ENCODE results near the gene RASSF4.
A peak's percentile ranks its signal among the peaks of the same experiment; 100 is the strongest.

The RASSF4 gene

DNA sequence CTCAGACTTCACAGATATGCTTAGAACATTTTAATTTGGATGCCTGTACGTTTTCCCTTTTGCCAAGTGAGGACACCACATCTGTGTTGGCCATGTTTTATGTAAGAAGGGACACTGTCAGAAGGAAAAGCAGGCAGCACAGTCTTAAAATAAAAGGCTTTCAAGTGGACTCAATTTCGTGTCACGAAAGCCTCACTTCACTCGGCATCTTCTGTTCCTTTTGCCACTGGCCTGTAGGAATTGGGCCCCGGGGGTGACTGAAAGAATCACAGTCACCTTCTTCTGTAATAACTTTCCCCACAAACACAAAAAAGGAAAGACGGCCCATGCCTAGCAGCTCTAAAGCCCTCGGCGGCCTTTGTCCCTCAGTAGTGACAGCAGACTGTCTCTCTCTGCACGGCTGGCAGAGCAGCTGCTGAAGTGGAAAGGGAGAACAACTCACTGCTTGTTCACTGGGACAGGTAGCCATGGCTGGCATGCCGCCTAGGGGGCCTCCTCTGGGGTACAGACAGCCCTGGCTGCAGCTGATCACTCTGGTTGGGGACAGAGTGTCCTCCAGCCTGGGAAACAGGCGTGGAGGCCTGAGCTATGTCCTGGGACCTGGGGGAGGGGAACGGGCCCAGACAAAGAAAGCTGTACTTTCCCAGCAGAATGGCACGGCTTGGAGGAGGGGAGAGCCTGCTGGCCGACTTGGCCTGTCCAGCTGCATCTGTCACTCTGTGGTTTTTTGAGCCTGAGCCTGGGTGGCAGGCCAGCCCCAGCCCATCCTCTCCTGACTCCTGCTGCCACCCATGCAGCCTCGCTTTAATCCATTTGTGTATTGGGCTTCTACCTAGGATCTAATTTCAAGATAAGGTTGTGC is 4.4 kb downstream of the RASSF4 start:
- no peak for DNase-seq (ENCODE audit: low read depth in 3 of 3)

DNA sequence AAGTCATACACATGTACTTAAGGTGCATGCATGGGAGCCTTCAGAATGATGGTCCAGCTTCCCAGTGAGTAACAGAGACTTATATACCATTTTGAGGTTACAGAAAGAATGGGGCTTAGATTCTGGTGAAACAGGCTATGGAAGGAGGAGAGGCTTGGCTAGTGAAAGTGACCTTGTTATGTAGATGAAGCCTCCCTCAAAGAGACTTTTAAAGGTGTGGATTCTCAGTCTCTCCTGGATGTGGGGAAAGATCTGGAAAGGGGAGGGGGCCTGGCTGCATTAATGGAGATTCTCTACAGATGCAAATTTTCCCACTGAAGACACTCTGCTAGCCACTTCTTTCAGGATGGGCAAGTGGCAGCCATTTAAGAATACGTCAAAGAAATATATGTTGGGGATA is 5.5 kb downstream of the RASSF4 start:
- DNase-seq (ENCODE audit: low read depth in 3 of 3): no peak

DNA sequence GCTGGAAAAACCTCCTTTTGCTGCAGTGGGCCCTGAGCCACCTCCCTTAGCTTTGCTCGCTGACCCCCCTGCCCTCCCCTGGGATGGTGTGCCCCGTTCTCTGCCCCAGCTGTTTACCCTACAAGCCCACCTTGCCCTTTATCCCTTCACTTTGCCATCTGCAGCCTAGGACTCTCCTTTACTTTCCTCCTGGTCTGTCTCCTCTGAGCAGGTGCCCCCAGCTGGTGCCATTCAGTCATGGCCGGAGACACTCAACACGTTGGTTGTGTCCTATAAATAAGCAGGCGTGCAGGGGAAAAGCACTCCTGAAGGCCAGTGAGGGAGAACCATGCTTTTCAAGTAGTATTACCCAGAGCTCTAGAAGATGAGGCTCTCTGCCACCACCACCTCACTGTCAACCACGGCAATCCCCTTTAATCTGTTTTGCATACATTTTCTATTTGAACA is 6.1 kb downstream of the RASSF4 start:
- no peak for DNase-seq (ENCODE audit: low read depth in 3 of 3)

DNA sequence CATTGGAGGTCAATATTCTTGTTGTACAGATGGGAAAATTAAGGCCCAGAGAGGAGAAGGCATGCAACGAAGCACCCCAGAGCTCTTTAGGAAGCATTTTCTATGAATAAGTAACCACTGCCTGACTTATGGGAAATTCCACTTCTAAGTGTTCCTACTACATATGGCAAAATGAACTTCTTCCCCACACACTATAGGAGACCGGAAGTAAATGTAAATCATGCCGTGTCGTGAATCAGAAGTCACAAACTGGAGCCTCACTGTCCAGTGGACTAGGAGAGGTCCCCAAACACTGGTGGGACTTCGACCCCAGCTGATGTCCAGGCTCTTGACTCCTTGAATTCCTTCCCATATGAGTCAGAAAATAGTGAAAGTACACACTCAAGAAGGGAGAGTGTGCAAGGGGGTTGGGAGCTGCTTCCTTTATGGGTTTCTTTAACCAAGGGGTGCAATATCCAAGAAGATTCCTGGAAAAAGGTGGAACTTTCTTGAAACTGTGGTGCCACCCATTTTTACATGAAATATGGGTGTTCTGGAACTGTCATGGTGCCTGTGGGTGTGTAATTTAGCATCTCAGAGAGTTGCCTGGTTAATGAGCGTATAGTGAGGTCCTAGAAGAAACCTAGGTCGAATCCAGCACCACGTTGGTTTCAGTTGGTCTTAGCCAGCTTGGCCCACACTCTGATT is 6.7 kb downstream of the RASSF4 start:
- DNase-seq (ENCODE audit: low read depth in 3 of 3): no peak

DNA sequence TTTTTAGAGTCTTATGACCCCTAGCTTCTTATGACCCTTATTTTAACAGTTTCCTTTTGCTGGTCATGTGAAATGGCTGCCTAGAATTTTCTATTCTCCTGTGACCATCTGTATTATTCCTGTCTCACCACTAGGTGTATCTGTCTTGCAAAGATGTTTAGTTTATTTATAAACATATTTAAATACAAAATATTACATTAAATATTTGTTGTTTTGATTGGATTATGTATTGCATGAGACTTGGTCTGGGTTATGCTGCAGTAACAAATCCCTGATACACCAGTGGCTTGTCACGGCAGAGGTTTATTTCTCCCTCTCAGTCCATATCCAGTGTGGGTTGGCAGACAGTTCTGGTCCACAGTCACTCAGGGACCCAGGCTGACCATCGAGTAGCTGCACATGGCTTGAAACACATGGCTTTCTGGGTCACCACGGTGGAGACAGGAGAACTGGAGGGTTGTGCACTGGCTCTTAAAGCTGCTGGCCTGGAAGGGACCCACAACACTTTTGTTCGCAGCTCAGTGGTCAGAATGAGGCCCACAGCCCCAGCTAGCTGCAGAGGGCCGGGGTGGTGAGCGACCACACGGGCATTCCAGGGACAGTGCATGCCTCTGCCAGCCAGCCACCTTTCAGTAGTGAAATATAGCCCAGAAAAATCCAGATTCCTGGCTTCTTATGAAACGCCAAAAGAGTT is 7.4 kb downstream of the RASSF4 start:
- no peak for DNase-seq (ENCODE audit: low read depth in 3 of 3)

DNA sequence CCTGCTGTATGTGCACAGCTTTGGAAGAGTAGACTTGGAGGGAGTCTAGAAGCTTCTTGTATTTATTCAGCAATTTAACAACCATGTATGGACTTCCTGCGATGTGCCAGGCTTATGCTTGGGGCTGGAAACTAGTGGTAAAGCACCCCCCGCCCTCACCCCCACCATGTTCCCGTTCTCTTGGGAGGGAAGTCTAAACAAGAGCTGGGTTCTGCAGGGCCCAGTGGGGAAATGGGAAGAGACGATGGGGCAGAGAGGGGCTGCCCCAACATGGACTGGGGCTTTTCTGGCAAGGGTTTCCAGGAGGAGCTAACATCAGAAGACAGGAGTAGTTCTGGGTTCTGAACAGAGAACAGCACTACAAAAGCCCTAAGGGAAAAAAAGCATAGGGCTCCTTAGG is 8.0 kb downstream of the RASSF4 start:
- no peak for DNase-seq (ENCODE audit: low read depth in 3 of 3)

DNA sequence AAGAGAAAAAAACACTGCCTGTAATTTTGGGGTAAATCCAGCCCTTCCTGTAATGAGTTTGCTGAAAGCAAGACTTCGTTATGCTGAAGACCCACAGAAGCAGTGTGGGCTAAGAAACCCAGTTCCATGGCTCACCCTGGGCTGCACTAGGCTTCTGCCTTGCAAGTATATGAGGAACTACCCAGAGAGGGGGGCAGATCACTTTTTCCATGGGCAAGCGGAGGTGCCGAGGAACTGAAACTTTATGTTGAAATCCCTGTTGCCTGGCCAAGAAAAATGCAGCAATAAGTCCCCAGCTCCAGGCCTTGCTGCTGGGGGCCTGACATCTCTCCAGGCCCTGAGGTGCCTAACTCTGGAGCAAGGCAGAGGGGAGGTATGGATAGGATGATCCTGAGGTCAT is 8.5 kb downstream of the RASSF4 start:
- DNase-seq (ENCODE audit: low read depth in 3 of 3): no peak

DNA sequence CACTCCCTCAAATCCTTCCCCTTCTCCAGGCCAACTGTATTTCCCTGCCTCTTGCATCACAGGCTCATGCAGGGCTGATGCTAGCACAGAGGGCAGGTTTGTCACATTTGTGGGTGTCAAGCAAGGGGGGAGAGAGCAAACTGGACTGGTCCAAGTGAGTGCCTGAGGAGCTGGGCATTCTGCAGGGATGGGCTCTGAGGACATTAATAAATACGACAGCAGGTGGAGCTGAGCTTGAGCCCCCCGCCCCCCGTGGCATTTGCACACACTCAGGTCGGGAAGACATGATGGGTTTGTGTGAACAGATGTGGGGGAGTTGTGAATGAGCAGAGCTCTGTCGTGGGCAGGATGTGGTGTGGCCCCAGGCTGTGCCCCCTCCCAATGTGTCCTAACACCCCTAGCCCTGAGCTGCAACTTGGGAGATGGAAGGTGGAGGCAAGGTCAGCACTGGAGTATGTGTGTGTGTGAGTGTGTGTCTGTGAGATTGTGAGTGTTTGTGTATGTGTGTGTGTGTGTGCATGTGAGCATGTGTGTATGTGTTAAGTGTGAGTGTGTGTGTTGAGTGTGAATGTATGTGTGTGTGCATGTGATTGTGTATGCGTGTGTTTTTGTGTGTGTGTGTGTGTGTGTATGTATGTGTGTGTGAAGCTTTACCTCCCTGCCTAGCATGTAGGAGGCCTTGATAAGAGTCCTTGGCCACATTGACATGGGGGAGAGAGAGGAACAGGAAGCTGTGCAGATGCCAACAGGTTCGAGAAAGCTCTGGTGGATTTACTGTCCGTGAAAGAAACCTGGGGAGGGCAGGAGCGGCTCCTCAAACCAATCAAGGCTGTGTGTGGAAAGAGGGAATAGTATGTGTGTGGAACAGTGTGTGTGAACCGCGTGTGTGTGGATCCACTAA is 9.1 kb downstream of the RASSF4 start:
- DNase-seq (ENCODE audit: low read depth in 3 of 3): no peak

DNA sequence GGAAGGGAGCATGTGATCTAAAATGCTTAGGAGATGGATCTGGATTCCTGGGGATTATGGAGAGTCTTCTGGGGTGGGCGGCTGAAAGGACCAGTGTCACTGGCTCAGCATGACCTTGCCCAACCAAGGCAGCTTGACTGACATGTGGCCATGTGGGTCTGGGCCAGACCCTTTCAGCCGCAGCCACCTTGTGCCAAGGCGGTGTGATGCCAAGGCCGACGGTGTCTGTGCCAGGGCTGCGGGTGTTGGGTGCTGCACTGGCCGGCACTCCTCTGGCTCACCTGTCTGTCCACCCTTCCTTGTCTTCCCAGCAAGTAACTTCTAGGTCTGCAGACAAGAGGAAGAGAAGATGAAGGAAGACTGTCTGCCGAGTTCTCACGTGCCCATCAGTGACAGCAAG is 10.3 kb downstream of the RASSF4 start:
- DNase-seq (ENCODE audit: low read depth in 3 of 3): no peak

DNA sequence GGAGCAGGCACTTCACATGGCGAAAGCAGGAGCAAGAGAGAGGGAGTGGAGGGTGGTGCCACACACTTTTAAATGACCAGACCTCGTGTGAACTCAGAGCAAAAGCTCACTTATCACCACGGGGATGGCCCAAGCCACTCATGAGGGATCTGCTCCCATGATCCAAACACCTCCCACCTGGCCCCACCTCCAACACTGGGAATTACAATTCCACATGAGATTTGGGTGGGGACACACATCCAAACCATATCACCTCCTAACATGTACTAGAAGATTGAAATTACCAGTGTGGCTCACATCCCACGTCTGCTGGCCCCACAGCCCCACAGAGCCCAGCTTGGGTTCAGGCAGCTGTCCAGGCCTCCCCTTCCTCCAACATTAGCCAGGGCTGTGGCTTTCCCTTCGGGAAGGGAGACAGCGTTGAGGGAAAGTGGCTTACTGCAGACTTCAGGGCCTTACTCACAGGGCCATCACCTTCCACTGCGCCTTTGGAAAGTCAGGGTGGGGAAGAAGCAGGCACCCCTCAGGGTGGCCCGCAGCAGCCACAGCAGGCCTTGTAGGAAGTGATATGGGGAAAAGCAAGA is 11.3 kb downstream of the RASSF4 start:
- no peak for DNase-seq (ENCODE audit: low read depth in 3 of 3)

DNA sequence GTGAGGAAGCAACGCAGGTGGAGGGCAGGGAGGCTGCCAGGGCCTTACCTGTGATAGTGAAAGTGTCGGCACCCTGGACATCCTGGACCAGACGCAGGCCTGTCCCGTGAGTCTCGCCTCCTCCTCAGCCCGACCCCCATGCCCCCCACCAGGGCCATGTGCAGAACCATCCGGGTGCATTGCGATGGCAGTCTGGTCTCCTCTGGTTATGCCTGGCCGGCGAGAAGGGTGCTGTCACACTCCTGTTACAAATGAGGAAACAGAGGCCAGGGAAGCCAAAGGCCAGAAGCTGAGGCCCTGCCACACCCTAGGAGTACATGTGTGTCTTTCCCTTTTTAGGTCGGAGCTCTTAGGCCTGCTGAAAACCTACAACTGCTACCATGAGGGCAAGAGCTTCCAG is 11.8 kb downstream of the RASSF4 start:
- no peak for DNase-seq (ENCODE audit: low read depth in 3 of 3)

DNA sequence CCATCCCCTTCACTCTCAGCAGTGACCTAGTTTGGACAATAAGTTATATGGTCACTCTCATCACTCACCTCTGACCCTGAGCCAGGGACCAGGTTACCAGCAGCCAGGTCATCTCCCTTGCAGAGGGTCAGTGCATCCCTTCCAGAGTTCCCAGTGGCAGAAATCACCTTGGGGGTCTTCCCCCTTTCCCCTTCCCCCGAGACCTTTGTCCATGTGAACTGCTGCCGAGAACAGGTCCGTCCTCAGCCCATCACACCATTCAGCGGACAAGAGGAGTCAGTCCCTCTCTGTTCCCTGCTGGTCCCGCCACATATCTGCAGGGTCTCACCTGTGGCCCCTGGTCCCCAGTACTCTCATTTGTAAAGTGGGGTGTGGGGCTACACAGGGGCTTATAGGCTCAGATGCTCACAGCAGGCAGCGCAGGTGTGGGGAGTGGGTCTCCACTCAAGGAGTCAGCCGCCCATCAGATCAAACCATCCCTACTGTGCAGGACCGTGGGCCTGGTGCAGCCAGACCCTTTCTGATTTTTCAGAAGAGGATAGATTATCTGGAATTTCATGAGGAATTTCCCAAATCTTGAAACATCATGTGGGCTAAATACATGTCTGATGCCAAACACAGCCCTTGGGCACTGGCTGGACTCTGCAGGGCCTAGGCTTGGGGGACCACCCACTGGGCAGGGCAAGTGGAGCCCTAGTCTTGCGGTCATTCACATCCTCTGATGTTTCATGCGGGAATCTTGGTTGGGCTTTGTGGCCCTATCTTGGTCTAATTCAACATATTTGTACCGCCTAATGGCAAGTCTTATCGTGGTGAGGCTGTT is 12.5 kb downstream of the RASSF4 start:
- DNase-seq (ENCODE audit: low read depth in 3 of 3): no peak

DNA sequence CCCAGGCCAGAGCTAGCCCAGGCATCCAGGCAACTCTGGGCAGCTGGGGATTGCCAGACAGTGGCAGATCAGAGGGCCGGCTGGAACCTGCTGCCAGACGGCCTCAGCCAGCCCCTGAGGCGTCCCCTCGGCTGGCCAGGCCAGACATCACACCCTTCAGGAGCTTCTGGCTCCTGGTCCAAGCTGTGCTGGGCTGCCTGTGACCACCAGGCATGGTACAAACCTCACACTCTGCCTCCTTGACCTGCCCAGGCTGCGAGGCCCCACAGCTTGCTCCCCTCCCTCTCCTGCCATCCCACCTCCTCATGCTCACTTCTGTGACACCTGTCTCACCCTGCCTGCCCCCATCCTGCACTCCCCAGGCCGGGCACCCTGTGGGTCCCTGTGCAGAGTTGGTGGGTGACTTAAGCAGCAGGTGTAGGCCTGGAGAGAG is 13.3 kb downstream of the RASSF4 start:
- no peak for DNase-seq (ENCODE audit: low read depth in 3 of 3)

DNA sequence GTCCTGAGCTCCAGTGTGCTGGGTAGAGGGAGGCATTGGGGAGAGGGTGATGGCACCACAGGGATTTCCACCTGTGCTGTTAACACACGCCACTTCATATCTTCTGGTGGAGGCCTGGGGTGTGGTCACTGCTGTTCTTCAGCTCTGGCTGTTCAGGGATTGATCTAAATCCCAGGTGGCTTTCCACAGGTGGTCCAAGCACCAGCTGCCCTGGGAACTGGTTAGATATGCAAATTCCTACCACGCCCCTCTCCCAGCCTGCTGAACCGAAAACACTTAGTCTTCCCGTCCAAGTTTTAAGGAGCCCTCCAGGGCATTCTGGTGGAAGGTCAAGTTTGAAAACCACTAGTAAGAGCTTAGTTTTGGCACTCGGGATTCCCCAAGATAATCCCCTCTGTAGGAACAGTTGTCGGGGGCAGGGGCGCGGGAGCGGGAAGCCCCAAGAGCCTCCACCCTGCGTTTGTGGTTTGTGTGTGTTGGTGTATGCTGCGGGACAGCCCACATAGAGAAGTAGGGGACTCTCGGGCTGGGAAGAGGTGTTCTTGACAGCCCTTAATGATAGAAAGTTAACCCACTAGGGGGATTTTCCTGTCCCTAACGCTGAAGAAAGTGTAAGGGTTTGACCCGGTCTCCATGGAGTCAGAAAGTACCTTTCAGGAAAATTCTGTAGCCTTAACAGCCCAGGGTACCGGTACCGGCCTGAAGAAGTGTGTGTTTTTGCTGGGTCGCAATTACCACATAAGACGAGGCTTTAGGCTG is 13.9 kb downstream of the RASSF4 start:
- DNase-seq (ENCODE audit: low read depth in 3 of 3): no peak

DNA sequence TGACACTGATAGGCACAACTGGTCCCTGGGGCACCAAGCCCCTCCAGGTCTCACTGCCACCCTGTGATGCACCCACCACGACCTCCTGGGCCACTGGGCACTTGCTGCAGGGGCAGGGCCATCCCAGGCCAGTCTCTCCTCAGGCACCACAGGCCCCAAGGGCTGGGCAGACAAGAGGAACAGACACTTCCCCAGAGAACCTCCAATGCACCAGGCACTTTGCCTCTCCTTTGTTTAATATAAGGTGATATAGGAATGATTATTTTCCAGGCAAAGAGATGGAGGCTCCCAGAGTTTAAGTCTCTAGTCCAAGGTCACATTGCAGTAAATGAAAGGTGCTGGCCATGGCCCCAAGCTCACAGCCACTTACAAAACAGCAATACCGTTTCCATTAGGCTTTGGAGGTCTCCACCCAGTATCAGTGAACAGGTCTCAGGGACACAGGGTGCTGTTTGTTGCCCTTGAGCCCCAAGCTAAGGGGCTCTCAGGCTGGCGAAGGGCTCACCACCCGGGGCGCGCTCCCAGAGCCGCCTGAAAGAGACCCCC is 14.6 kb downstream of the RASSF4 start:
- no peak for DNase-seq (ENCODE audit: low read depth in 3 of 3)

DNA sequence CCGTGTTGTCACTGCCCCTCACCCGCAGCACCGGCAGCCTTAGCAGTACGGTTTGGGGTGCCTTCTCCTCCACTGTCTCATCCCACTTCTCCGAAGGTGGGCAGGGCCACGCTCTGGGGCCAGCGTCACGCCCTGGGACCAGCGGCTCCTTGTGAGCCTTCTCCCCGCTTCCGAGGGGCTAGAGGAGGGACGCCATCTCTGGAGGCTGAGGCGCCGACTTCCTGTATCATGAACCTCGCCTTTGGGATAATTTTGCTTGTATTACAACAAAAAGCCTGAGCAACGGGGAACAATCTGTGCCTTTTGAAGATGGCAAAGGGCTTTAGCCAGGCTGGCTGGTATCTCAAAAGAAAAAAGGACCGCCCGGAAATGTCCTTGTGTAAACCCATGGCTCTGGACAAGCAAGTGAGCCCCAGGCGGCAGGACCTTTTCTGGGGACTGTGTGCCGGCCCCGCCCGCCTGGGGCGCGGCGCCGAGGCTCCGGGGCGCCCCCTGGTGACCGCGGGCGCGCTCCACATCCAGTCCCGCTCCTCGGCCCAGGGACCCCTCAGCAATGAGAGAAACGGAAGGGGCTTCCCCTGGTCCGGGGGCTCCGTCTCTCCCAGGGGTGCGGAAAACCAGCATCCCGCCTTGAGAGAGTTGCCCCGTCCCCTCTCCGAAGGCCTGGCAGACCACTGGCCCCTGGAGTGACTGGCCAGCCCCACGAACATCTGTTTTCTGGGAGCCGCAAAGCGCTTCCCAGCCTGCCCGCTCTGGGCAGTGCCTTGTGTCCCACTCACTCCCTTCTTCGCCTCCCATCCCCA is 15.2 kb downstream of the RASSF4 start:
- peak; percentile 22 to 58 (median 38) for DNase-seq (ENCODE audit: low read depth in 3 of 3)

DNA sequence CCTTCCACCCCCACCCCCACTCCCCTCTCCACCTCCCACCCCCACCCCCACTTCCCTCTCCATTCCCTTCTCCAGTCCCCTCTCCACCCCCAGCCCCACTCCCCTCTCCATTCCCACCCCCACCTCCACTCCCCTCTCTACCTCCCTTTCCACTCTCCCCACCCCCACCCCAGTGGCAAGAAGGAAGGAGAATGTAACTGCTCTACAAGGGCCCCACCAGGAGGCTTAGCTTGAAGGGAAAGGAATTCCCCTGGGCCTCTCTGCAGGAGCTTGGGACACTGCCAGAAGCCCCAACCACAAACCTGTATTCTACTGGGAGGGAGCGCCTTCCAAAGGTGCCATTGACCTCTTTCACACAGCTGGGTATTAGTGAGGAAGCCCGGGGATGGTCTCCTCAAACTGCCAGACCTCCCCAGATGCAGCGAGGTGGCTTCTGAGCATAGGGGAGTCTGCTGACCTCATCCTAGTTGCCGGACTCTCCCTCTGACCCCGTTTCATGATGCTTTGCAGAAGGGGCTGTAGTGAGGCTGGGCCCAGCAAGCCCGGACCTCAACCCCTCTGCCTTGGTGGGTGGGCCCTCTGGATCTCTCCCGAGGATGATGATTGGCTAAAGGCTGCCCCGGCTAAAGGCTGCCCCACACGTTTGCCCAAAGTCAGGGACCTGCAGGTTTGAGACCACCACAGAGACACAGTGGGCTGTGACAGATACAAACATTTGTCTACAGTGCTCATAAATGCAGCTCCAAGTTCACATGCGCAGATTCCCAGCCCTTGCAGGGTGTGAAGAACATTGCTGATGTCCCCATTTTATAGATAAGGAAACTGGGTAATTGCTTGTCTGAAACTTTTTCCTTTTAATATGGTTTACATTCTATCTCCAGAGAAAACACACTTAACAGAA is 16.1 kb downstream of the RASSF4 start:
- DNase-seq (ENCODE audit: low read depth in 3 of 3): no peak
